K562 (cell line): ENCODE measurements around the gene TEX264. TPM values are rescaled to one million over a fixed set of nuclear protein-coding genes. Genes with fewer than 3 reads are reported as not detected.

Experiments used
- ATAC-seq: fragments of 200-7000 bp; cut with Tn5 transposase; 3 replicates; pipeline ENCODE4 v1.9.1; 2020; ENCODE audit warnings: moderate library complexity
- BruUV-seq: library from RNA; stranded (reverse); fragments of 400-500 nt; replicated peaks from 2 replicates; lab custom pipeline; 2021; lab: Mats Ljungman, UMichigan
- CTCF ChIA-PET: fragments of 300-600 bp; formaldehyde crosslinking; extraction: SDS; loops from one replicate; lab custom pipeline; 2021; ENCODE audit warnings: low intra/inter-chr PET ratio; lab: Yijun Ruan, JAX
- POLR2A ChIA-PET: fragments of 300-600, 350-650 bp; sonication (Branson Sonifier 250); formaldehyde crosslinking; extraction: SDS; loops from one replicate; lab custom pipeline; 2021; ENCODE audit warnings: antibody characterized with exemption, inconsistent platforms; lab: Yijun Ruan, JAX
- DNase-seq, 4 experiments: peaks; one replicate each; pipeline versions ENCODE4 v3.0.0 to v3.0.0-alpha.2; 2011 to 2018; ENCODE audit warnings: low spot score in 3 of 4, mixed read lengths in 3 of 4; ENCODE audit errors: extremely low read depth in 1 of 4
- FAIRE-seq: peaks from 2 replicates; lab custom pipeline; 2011; peaks lifted over from hg19 to GRCh38; lab: Jason Lieb, UNC
- H2AFZ ChIP-seq: 2 replicates; pipeline ENCODE4 v1.6.0; 2011; ENCODE audit warnings: low read depth, low read length, control low read depth, inconsistent platforms
- H3K27ac ChIP-seq: fragments of 200-600 bp; 3 replicates; pipeline ENCODE4 v1.8.0; 2011; ENCODE audit warnings: low read depth, mild to moderate bottlenecking, control low read depth, inconsistent platforms, low read length, moderate library complexity, mixed read lengths; ENCODE audit errors: extremely low read depth
- H3K27me3 ChIP-seq, 2 experiments: fragments of 300-600 bp in 1 of 2; 2 replicates in 1 of 2; 3 replicates in 1 of 2; pipeline versions ENCODE4 v1.6.0 to v1.8.0; 2011; ENCODE audit warnings: inconsistent platforms in 2 of 2, low read length in 2 of 2, mild to moderate bottlenecking in 1 of 2, mixed read lengths in 1 of 2, moderate library complexity in 1 of 2; ENCODE audit not compliant: control insufficient read depth in 2 of 2, insufficient read depth in 2 of 2
- H3K36me3 ChIP-seq: fragments of 300-600 bp; 3 replicates; pipeline ENCODE4 v1.8.0; 2011; ENCODE audit warnings: mild to moderate bottlenecking, low read length, inconsistent platforms; ENCODE audit not compliant: control insufficient read depth, insufficient read depth
- H3K4me1 ChIP-seq, 2 experiments: fragments of 200-600 bp in 1 of 2; replicated peaks in 1 of 2; 2 replicates in 1 of 2; 3 replicates in 1 of 2; pipeline versions ENCODE4 v1.5.1 to v1.8.0; 2011; ENCODE audit warnings: inconsistent platforms in 2 of 2, low read length in 2 of 2, mild to moderate bottlenecking in 1 of 2, mixed read lengths in 1 of 2, moderate library complexity in 1 of 2; ENCODE audit not compliant: control insufficient read depth in 2 of 2, insufficient read depth in 2 of 2
- H3K4me2 ChIP-seq: 2 replicates; pipeline ENCODE4 v1.6.1; 2011; ENCODE audit warnings: low read length, control low read depth, inconsistent platforms, mixed read lengths; ENCODE audit not compliant: insufficient read depth
- H3K4me3 ChIP-seq: fragments of 200-600 bp; sonication (generic), shearing (Covaris generic); 2 replicates; pipeline ENCODE4 v1.5.1; 2016; ENCODE audit warnings: control low read depth, inconsistent platforms
- H3K79me2 ChIP-seq: fragments of 200-600 bp; 3 replicates; pipeline ENCODE4 v1.8.0; 2011; ENCODE audit warnings: low read length, inconsistent platforms; ENCODE audit not compliant: control insufficient read depth, insufficient read depth
- H3K9ac ChIP-seq, 2 experiments: 2 replicates each; pipeline versions ENCODE4 v1.6.0 to v1.6.1; 2011; ENCODE audit warnings: low read depth in 2 of 2, low read length in 2 of 2, control low read depth in 1 of 2, inconsistent platforms in 1 of 2, mild to moderate bottlenecking in 1 of 2, mixed read lengths in 1 of 2; ENCODE audit not compliant: insufficient read depth in 1 of 2
- H3K9me1 ChIP-seq: one replicate; pipeline ENCODE4 v1.6.0; 2011; ENCODE audit warnings: inconsistent platforms, mild to moderate bottlenecking, low read length, moderate library complexity; ENCODE audit not compliant: control insufficient read depth, insufficient read depth
- H3K9me3 ChIP-seq: replicated peaks from 2 replicates; pipeline ENCODE4 v1.5.1; 2011; ENCODE audit warnings: low read depth, low read length, inconsistent platforms; ENCODE audit not compliant: control insufficient read depth, insufficient read depth
- H4K20me1 ChIP-seq: replicated peaks from 2 replicates; pipeline ENCODE4 v1.6.1; 2011; ENCODE audit warnings: low read length, inconsistent platforms, mixed read lengths; ENCODE audit not compliant: control insufficient read depth, insufficient read depth
- BCLAF1 ChIP-seq, 2 experiments: fragments of 450-650 bp in 1 of 2; IDR thresholded peaks; 2 replicates each; pipeline ENCODE4 v1.6.1; 2011 to 2017; ENCODE audit warnings: low read depth in 2 of 2, antibody characterized with exemption in 1 of 2, borderline replicate concordance in 1 of 2, low read length in 1 of 2, mild to moderate bottlenecking in 1 of 2, mixed read lengths in 1 of 2; ENCODE audit not compliant: control insufficient read depth in 1 of 2
- GTF2A2 ChIP-seq: IDR thresholded peaks from 2 replicates; pipeline ENCODE4 v1.6.1; 2016; ENCODE audit warnings: mild to moderate bottlenecking, missing genetic modification characterization, missing compliant biosample characterization
- MEF2A ChIP-seq: IDR thresholded peaks from 2 replicates; pipeline ENCODE4 v1.6.1; 2011; ENCODE audit warnings: low read depth, mild to moderate bottlenecking, low read length, moderate library complexity; ENCODE audit not compliant: control insufficient read depth
- NCOR1 ChIP-seq: fragments of 450-650 bp; IDR thresholded peaks from 2 replicates; pipeline ENCODE4 v1.6.1; 2016; ENCODE audit warnings: mild to moderate bottlenecking, moderate library complexity
- NR3C1 ChIP-seq: sonication (generic); formaldehyde crosslinking; IDR thresholded peaks from 2 replicates; pipeline ENCODE4 v1.8.1; 2022; ENCODE audit warnings: missing genetic modification reagents
- ZNF561 ChIP-seq: fragments of 450-650 bp; formaldehyde crosslinking; conservative IDR thresholded peaks from 2 replicates; pipeline ENCODE4 v1.4.0; 2020; ENCODE audit warnings: mild to moderate bottlenecking, moderate library complexity
- WGBS: fragments of 100-300 bp; shearing (Covaris generic); methylation state at CpG from one replicate; pipeline ENCODE4 v1.1.6; 2016; ENCODE audit warnings: low coverage, mixed read lengths; ENCODE audit not compliant: insufficient coverage; ENCODE audit errors: missing lambda C conversion rate; 5-methylcytosine and 5-hydroxymethylcytosine counted together
- in situ Hi-C: fragments of 300-500 bp; cut with MboI; formaldehyde crosslinking; loops from 4 replicates; pipeline ENCODE4 v1.15.0; 2018; ENCODE audit warnings: inconsistent platforms, mixed read lengths
- intact Hi-C: fragments of 100-400 bp; cut with micrococcal nuclease; formaldehyde crosslinking; loops from 2 replicates; pipeline ENCODE4 v1.14.2; 2022
- polyA plus RNA-seq, 8 experiments: library from polyadenylated mRNA; depleted of rRNA in 4 of 8; stranded (reverse) in 5 of 8; unstranded in 3 of 8; fragments of >200 nt; fragmentation: Nextera tagmentation in 2 of 8; fragmentation: Illumina TruSeq in 1 of 8; extraction: Ambion mirVana in 2 of 8; extraction: Trizol in 1 of 8; gene quantifications; 2 replicates each; pipeline versions ENCODE4 v1.2.1 to v1.2.3, GENCODE V29; 2011 to 2014; ENCODE audit warnings: inconsistent platforms in 1 of 8, missing spikeins in 1 of 8
- total RNA-seq, 7 experiments: library from RNA; depleted of rRNA in 6 of 7; stranded (reverse); fragments of >200 nt in 6 of 7; fragmentation: Illumina TruSeq in 2 of 7; extraction: Trizol in 2 of 7; gene quantifications; 2 replicates each; pipeline versions ENCODE4 v1.2.1 to v1.2.3, GENCODE V29; 2011 to 2021; ENCODE audit warnings: low replicate concordance in 1 of 7

Gene TEX264
- total and polyA plus RNA-seq, 9 of the 15 experiments (the other 6 are each of a cell fraction or from before 2014, with no cell fraction given): 4.1 to 47.0 (median 31.0) TPM

GRCh38 chr3:51673802-51674654, 3.0 kb downstream of the TEX264 start:
- no peak overlapping the region for H3K4me2 ChIP-seq
- H3K36me3 ChIP-seq: peaks cover 10% of the 10 kb centered on the region; the same call in 1 of the 3 replicates
- no peaks in the 10 kb centered on the region for H3K9me1 ChIP-seq
- H3K9me3 ChIP-seq: no peaks in the 10 kb centered on the region
- no TSS peak for BruUV-seq
- peaks cover 18 to 26% of the 10 kb centered on the region in 2 experiments; a peak in 4 of 5 replicates for H3K4me1 ChIP-seq
- ATAC-seq (no peak), DNase-seq (no peak)
- no peaks in the 10 kb centered on the region for H3K27me3 ChIP-seq
- CTCF ChIA-PET: no interaction called here
- intact Hi-C loops (no loop called here), in situ Hi-C loops (no loop called here)
- WGBS: 91% methylated on average over 13 of the region's 14 CpGs
- no peak overlapping the region for H3K27ac ChIP-seq
- TF ChIP-seq BCLAF1 (IDR thresholded peaks at IDR 0.05; ENCODE audit: borderline replicate concordance in 1 of 2, control insufficient read depth in 1 of 2, low read depth in 2 of 2, low read length in 1 of 2): no peak
- no peak for TF ChIP-seq GTF2A2 (tag)
- TF ChIP-seq MEF2A: no peak
- TF ChIP-seq ZNF561 (CRISPR knock-in tag): no peak
- no peak for TF ChIP-seq NR3C1 (CRISPR knock-in tag)
- TF ChIP-seq NCOR1: no peak
- TF ChIP-seq, all 486 proteins: peak for 0
- FAIRE-seq: no peak
- POLR2A ChIA-PET: interaction anchor here (0.7 to 2.8 kb wide), 3 partner anchors 8 to 174 kb away, joined by 3 to 19 read pairs (median 6); partner anchors contain the start of gene DCAF1
- Histone ChIP-seq H3K79me2 (peaks cover 10% of the 10 kb centered on the region; the same call in 2 of the 3 replicates), H2AFZ (no peak overlapping the region), H4K20me1 (no peaks in the 10 kb centered on the region), H3K4me3 (no peak overlapping the region), H3K9ac (no peak overlapping the region)
